HepG2 (cell line): ENCODE measurements around the gene AHCY. TPM values are rescaled to one million over a fixed set of nuclear protein-coding genes. Genes with fewer than 3 reads are reported as not detected.

ENCODE experiments used
- CBFB ChIP-seq: sonication (generic); formaldehyde crosslinking; IDR thresholded peaks from 2 replicates; pipeline ENCODE4 v1.4.0; 2020; ENCODE audit warnings: missing genetic modification reagents
- ISL2 ChIP-seq: sonication (generic); formaldehyde crosslinking; IDR thresholded peaks from 2 replicates; pipeline ENCODE4 v1.5.0; 2020; ENCODE audit warnings: missing genetic modification reagents
- REL ChIP-seq: sonication (generic); formaldehyde crosslinking; conservative IDR thresholded peaks from 2 replicates; pipeline ENCODE4 v1.8.0; 2022; ENCODE audit warnings: mild to moderate bottlenecking, missing genetic modification reagents, moderate library complexity
- THYN1 ChIP-seq: sonication (generic); formaldehyde crosslinking; IDR thresholded peaks from 2 replicates; pipeline ENCODE4 v1.8.1; 2023; ENCODE audit warnings: low read depth, mild to moderate bottlenecking, moderate library complexity, missing genetic modification reagents, borderline replicate concordance
- ZFAT ChIP-seq: sonication (generic); formaldehyde crosslinking; conservative IDR thresholded peaks from 2 replicates; pipeline ENCODE4 v1.8.1; 2023; ENCODE audit warnings: missing genetic modification reagents, inconsistent platforms
- ZNF225 ChIP-seq: sonication (generic); formaldehyde crosslinking; IDR thresholded peaks from 2 replicates; pipeline ENCODE4 v1.4.0; 2020; ENCODE audit warnings: mild to moderate bottlenecking, missing genetic modification reagents
- ZNF234 ChIP-seq: sonication (generic); formaldehyde crosslinking; conservative IDR thresholded peaks from 2 replicates; pipeline ENCODE4 v1.5.1; 2020; ENCODE audit warnings: mild to moderate bottlenecking, missing genetic modification reagents
- ZNF569 ChIP-seq: sonication (generic); formaldehyde crosslinking; IDR thresholded peaks from 2 replicates; pipeline ENCODE4 v1.5.0; 2020; ENCODE audit warnings: mild to moderate bottlenecking, missing genetic modification reagents, moderate library complexity, borderline replicate concordance
- ZNF792 ChIP-seq: IDR thresholded peaks from 2 replicates; pipeline ENCODE4 v1.6.1; 2016
- ZSCAN25 ChIP-seq: sonication (generic); formaldehyde crosslinking; IDR thresholded peaks from 2 replicates; pipeline ENCODE4 v1.8.0; 2022; ENCODE audit warnings: mild to moderate bottlenecking, missing genetic modification reagents
- ZSCAN9 ChIP-seq: IDR thresholded peaks from 2 replicates; pipeline ENCODE4 v1.6.1; 2016; ENCODE audit warnings: borderline replicate concordance
- polyA plus RNA-seq, 8 experiments: library from polyadenylated mRNA; depleted of rRNA in 3 of 8; stranded (reverse) in 7 of 8; unstranded in 1 of 8; fragments of >200 nt; fragmentation: Illumina TruSeq in 4 of 8; extraction: Trizol in 4 of 8; gene quantifications; 2 replicates each; pipeline versions ENCODE4 v1.2.1 to v1.2.3, GENCODE V29; 2011 to 2016; ENCODE audit warnings: low read depth in 4 of 8, missing spikeins in 1 of 8, mixed read lengths in 1 of 8; ENCODE audit not compliant: insufficient read depth in 1 of 8
- total RNA-seq, 5 experiments: library from RNA; depleted of rRNA; stranded (reverse); fragments of >200 nt; fragmentation: Illumina TruSeq; extraction: Trizol; gene quantifications; 2 replicates each; pipeline ENCODE4 v1.2.3, GENCODE V29; 2016; ENCODE audit warnings: low read depth in 1 of 5
- TF ChIP-seq, protein P1 (sequence below): sonication (generic); formaldehyde crosslinking; IDR thresholded peaks from 2 replicates; pipeline ENCODE4 v1.5.0; 2020; ENCODE audit warnings: mild to moderate bottlenecking, missing genetic modification reagents
- TF ChIP-seq, protein P2 (sequence below), 2 experiments: sonication (generic) in 1 of 2; formaldehyde crosslinking in 1 of 2; IDR thresholded peaks; 2 replicates each; pipeline versions ENCODE4 v1.4.0 to v1.6.1; 2018 to 2020; ENCODE audit warnings: missing genetic modification reagents in 2 of 2, borderline replicate concordance in 1 of 2, low read depth in 1 of 2, mild to moderate bottlenecking in 1 of 2, missing biosample characterization in 1 of 2
- TF ChIP-seq, protein P3 (sequence below): sonication (generic); formaldehyde crosslinking; IDR thresholded peaks from 2 replicates; pipeline ENCODE4 v1.9.0; 2021; ENCODE audit warnings: missing genetic modification reagents, borderline replicate concordance
- TF ChIP-seq, protein P4 (sequence below): fragments of 450-650 bp; IDR thresholded peaks from 2 replicates; pipeline ENCODE4 v1.6.1; 2017
- TF ChIP-seq, protein P5 (sequence below): sonication (generic); formaldehyde crosslinking; IDR thresholded peaks from 2 replicates; pipeline ENCODE4 v1.5.0; 2020; ENCODE audit warnings: missing genetic modification reagents
- TF ChIP-seq, protein P6 (sequence below): IDR thresholded peaks from 2 replicates; pipeline ENCODE4 v1.6.1; 2012; ENCODE audit warnings: low read depth, low read length, improper control_type of control experiment

AHCY gene
- total and polyA plus RNA-seq, 2 of the 13 experiments (the other 11 are each of a cell fraction or from before 2014, with no cell fraction given), result 407 to 419 TPM

DNA sequence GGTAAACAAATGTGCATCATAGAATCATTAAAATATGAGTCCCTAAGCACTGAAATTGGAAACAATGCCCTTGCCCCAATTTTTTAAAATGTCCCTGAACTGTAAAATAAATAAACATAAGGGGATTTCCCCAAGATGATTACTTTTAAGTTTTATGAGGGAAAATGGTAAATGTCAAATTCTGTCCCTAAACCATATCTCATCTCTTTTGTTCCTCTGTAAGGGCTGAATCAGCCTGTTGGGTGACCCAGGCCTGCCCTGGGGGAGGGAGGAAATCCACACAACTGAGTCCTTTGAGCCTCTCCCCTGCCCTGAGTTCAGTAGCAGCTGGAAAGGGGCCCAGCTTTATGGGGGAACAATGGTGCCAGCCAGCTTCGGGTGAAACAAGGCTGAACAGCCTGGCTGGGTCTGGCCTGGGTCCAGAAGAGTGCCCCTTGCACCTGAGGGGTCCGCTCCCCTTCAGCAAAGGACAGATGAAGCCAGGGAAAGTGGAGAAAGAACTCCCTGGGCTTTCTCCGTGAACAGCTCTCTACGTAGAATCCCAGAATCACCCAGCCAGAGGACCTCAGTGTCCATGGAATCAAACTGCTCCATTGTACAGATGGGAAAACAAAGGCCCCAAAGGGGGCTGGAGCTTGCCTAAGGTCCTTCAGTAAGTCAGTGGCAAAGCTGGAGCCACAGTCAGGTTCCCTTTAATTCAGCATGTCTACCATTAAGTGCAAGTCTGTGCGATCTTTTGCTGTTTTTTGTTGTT, 31.7 kb upstream of the AHCY start (continued):
- no peak for TF ChIP-seq REL (CRISPR knock-in tag)
- no peak for TF ChIP-seq ZNF234 (CRISPR knock-in tag)
- TF ChIP-seq ZSCAN25 (CRISPR knock-in tag), result peak; percentile 84; the same call in 1 of the 2 replicates
- TF ChIP-seq, protein P1, sequence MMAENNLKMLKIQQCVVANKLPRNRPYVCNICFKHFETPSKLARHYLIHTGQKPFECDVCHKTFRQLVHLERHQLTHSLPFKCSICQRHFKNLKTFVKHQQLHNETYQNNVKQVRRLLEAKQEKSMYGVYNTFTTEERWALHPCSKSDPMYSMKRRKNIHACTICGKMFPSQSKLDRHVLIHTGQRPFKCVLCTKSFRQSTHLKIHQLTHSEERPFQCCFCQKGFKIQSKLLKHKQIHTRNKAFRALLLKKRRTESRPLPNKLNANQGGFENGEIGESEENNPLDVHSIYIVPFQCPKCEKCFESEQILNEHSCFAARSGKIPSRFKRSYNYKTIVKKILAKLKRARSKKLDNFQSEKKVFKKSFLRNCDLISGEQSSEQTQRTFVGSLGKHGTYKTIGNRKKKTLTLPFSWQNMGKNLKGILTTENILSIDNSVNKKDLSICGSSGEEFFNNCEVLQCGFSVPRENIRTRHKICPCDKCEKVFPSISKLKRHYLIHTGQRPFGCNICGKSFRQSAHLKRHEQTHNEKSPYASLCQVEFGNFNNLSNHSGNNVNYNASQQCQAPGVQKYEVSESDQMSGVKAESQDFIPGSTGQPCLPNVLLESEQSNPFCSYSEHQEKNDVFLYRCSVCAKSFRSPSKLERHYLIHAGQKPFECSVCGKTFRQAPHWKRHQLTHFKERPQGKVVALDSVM (CRISPR knock-in tag), result no peak; the same call in 1 of the 2 replicates
- TF ChIP-seq, protein P2, sequence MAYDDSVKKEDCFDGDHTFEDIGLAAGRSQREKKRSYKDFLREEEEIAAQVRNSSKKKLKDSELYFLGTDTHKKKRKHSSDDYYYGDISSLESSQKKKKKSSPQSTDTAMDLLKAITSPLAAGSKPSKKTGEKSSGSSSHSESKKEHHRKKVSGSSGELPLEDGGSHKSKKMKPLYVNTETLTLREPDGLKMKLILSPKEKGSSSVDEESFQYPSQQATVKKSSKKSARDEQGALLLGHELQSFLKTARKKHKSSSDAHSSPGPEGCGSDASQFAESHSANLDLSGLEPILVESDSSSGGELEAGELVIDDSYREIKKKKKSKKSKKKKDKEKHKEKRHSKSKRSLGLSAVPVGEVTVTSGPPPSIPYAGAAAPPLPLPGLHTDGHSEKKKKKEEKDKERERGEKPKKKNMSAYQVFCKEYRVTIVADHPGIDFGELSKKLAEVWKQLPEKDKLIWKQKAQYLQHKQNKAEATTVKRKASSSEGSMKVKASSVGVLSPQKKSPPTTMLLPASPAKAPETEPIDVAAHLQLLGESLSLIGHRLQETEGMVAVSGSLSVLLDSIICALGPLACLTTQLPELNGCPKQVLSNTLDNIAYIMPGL (CRISPR knock-in tag; IDR thresholded peaks at IDR 0.05; ENCODE audit: borderline replicate concordance in 1 of 2, low read depth in 1 of 2), result no peak
- TF ChIP-seq CBFB (CRISPR knock-in tag), result no peak
- TF ChIP-seq ZNF225 (CRISPR knock-in tag), result no peak
- TF ChIP-seq, protein P3, sequence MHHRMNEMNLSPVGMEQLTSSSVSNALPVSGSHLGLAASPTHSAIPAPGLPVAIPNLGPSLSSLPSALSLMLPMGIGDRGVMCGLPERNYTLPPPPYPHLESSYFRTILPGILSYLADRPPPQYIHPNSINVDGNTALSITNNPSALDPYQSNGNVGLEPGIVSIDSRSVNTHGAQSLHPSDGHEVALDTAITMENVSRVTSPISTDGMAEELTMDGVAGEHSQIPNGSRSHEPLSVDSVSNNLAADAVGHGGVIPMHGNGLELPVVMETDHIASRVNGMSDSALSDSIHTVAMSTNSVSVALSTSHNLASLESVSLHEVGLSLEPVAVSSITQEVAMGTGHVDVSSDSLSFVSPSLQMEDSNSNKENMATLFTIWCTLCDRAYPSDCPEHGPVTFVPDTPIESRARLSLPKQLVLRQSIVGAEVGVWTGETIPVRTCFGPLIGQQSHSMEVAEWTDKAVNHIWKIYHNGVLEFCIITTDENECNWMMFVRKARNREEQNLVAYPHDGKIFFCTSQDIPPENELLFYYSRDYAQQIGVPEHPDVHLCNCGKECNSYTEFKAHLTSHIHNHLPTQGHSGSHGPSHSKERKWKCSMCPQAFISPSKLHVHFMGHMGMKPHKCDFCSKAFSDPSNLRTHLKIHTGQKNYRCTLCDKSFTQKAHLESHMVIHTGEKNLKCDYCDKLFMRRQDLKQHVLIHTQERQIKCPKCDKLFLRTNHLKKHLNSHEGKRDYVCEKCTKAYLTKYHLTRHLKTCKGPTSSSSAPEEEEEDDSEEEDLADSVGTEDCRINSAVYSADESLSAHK (CRISPR knock-in tag), result no peak
- no peak for TF ChIP-seq ZFAT (CRISPR knock-in tag)
- TF ChIP-seq, protein P4, sequence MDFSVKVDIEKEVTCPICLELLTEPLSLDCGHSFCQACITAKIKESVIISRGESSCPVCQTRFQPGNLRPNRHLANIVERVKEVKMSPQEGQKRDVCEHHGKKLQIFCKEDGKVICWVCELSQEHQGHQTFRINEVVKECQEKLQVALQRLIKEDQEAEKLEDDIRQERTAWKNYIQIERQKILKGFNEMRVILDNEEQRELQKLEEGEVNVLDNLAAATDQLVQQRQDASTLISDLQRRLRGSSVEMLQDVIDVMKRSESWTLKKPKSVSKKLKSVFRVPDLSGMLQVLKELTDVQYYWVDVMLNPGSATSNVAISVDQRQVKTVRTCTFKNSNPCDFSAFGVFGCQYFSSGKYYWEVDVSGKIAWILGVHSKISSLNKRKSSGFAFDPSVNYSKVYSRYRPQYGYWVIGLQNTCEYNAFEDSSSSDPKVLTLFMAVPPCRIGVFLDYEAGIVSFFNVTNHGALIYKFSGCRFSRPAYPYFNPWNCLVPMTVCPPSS, result no peak
- TF ChIP-seq, protein P5, sequence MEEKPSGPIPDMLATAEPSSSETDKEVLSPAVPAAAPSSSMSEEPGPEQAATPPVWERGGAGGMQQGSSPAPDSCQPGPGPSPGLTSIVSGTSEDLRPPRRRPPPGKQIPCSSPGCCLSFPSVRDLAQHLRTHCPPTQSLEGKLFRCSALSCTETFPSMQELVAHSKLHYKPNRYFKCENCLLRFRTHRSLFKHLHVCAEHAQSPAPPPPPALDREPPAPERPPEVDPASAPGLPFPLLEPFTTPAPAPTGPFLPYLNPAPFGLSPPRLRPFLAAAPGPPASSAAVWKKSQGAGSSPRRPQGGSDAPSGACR (CRISPR knock-in tag), result no peak
- TF ChIP-seq, protein P6, sequence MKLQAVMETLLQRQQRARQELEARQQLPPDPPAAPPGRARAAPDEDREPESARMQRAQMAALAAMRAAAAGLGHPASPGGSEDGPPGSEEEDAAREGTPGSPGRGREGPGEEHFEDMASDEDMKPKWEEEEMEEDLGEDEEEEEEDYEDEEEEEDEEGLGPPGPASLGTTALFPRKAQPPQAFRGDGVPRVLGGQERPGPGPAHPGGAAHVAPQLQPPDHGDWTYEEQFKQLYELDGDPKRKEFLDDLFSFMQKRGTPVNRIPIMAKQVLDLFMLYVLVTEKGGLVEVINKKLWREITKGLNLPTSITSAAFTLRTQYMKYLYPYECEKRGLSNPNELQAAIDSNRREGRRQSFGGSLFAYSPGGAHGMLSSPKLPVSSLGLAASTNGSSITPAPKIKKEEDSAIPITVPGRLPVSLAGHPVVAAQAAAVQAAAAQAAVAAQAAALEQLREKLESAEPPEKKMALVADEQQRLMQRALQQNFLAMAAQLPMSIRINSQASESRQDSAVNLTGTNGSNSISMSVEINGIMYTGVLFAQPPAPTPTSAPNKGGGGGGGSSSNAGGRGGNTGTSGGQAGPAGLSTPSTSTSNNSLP, result no peak
- TF ChIP-seq ZNF569, result no peak
- TF ChIP-seq ISL2, result no peak; the same call in 1 of the 2 replicates
- peak; percentile 50; the same call in 1 of the 2 replicates for TF ChIP-seq ZNF792 (CRISPR knock-in tag)
- no peak for TF ChIP-seq THYN1 (CRISPR knock-in tag)
- TF ChIP-seq ZSCAN9 (CRISPR knock-in tag), result no peak
